Articular chondrocyte of knee joint (primary cell): ENCODE measurements around the gene STEAP3. TPM values are rescaled to one million over a fixed set of nuclear protein-coding genes. Genes with fewer than 3 reads are reported as not detected.

Source experiments
- total RNA-seq: library from RNA; depleted of rRNA; stranded (reverse); fragments of >200 nt; gene quantifications from 2 replicates; pipeline ENCODE4 v1.2.3, GENCODE V29; 2012

The STEAP3 gene, protein sequence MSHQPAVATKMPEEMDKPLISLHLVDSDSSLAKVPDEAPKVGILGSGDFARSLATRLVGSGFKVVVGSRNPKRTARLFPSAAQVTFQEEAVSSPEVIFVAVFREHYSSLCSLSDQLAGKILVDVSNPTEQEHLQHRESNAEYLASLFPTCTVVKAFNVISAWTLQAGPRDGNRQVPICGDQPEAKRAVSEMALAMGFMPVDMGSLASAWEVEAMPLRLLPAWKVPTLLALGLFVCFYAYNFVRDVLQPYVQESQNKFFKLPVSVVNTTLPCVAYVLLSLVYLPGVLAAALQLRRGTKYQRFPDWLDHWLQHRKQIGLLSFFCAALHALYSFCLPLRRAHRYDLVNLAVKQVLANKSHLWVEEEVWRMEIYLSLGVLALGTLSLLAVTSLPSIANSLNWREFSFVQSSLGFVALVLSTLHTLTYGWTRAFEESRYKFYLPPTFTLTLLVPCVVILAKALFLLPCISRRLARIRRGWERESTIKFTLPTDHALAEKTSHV
- total RNA-seq: 29.0 and 38.8 TPM in 2 replicates

DNA sequence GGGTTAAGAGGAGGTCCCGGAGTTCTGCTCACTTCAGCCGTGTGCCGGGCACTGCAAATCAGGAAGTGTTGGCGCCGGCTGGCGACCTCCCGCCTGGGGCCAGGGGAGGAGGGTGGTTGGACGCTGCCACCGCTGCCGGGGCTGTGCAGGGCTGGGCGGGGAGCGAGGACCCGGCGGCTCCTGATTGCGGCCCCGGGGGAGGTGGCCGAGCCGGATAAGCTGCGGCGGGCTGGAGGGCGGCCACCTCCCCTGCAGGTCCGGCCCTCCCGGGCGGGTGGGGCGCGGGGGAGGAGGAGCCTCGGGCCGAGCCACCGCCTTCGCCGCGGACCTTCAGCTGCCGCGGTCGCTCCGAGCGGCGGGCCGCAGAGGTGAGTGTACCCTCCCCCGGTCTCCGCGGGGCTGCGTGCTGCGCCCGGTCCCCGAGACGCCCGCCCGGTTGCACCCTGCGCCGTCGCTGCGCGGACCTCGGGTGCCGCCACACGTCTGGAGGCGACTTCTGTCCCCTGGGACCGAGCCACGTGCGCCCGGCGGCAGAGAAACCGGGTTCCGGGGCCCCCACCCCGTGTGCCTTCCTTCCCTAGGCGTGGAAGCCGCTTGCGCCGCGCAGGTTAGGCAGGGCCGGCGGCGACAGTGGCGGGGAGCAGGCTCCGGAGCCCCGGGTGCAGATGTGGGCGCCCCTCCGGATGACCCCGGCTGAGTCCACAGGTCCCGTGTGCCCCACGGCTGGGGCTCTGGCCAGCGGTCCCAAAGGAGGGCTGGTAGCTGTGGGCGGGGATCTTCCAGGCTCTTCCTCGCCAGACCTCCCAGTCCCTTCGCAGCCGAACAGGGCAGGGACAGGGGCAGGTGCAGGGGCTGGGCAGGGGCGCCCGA is at the start of gene STEAP3:
Gene STEAP3 (plus strand): TSS at position 314 of the 870 bp plus-strand sequence. CDS start 7,179 bp downstream, outside the sequence.

Other genes with a start within 250 kb of the STEAP3 start
- gene C1QL2, start 65.1 kb upstream of the STEAP3 start, total RNA-seq: not detected in 2 replicates
- gene C2orf76, start 143.0 kb downstream of the STEAP3 start, total RNA-seq: 11.5 and 18.9 TPM in 2 replicates
- gene DBI, start 143.1 kb downstream of the STEAP3 start, total RNA-seq: 76.6 and 93.0 TPM in 2 replicates
- 0.26 and 0.76 TPM in 2 replicates for gene TMEM37, start 208.0 kb downstream of the STEAP3 start, total RNA-seq